SH-SY5Y (cell line): Measurements from ENCODE around the gene CLPSL1.

ENCODE experiments used
- GATA2 ChIP-seq: IDR thresholded peaks from 2 replicates; pipeline ENCODE4 v1.6.1; 2011; ENCODE audit warnings: mild to moderate bottlenecking, low read depth, low read length
- GATA3 ChIP-seq: IDR thresholded peaks from 2 replicates; pipeline ENCODE4 v1.6.1; 2011; ENCODE audit warnings: low read depth, mild to moderate bottlenecking, low read length, moderate library complexity

DNA sequence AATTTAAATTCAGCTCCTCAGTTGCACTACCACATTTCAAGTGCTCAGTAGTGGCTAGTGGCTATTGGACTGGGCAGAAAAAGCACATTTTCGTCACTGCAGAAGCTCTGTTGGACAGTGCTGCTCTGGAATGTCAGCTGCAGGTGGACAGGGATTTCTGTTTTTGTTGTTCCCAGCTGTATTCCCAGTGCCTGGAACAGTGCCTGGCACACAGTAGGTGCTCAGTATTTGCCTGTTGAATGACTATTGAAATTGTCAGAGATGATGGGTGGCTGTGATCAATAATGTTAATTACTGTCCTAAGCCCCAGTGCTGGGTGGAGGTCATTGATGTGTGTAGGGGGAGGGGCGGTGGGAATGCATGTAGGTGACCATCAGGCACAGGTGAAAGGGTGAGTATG lies 5.5 kb downstream of the CLPSL1 start:
- no peak for TF ChIP-seq GATA3
- TF ChIP-seq GATA2: no peak
